GM12865 (cell line): ENCODE measurements around the gene PHKA1.

ENCODE experiments used
- DNase-seq: peaks from one replicate; pipeline ENCODE4 v3.0.0; 2010; ENCODE audit warnings: low read depth
- H3K4me3 ChIP-seq: 2 replicates; pipeline ENCODE4 v1.5.1; 2011; ENCODE audit warnings: mild to moderate bottlenecking, low read depth, low read length, control low read depth
- CTCF ChIP-seq: IDR thresholded peaks from 2 replicates; pipeline ENCODE4 v1.5.1; 2011; ENCODE audit warnings: low read length, control low read depth, low read depth, inconsistent platforms; ENCODE audit not compliant: insufficient read depth; ENCODE audit errors: missing control alignments

The PHKA1 gene

GRCh38 chrX:72634331-72634730, 79.8 kb downstream of the PHKA1 start:
- TF ChIP-seq CTCF: no peak
- no peak for DNase-seq

GRCh38 chrX:72630185-72630584, 83.9 kb downstream of the PHKA1 start:
- no peak overlapping the region for H3K4me3 ChIP-seq
- no peak for DNase-seq
- no peak for TF ChIP-seq CTCF

More at GRCh38 chrX:72634331-72634730, 79.8 kb downstream of the PHKA1 start:
- H3K4me3 ChIP-seq: no peak overlapping the region

- no peak for DNase-seq
- no peak overlapping the region for H3K4me3 ChIP-seq
- no peak for TF ChIP-seq CTCF
Observed at GRCh38 chrX:72624194-72624593, 89.9 kb downstream of the PHKA1 start.

- DNase-seq: peak; percentile 48
- H3K4me3 ChIP-seq: no peak overlapping the region
- TF ChIP-seq CTCF: no peak
Observed at GRCh38 chrX:72621625-72622485, 92.3 kb downstream of the PHKA1 start.

- no peak for DNase-seq
- no peak for TF ChIP-seq CTCF
- no peak overlapping the region for H3K4me3 ChIP-seq
Observed at GRCh38 chrX:72621163-72621562, 92.9 kb downstream of the PHKA1 start.

- no peak for DNase-seq
- no peak for TF ChIP-seq CTCF
- H3K4me3 ChIP-seq: no peak overlapping the region
Observed at GRCh38 chrX:72620550-72621145, 93.5 kb downstream of the PHKA1 start.
